Left ventricle myocardium inferior (tissue), 1 donor: ENCODE measurements around the gene OSM. TPM values are rescaled to one million over a fixed set of nuclear protein-coding genes. Genes with fewer than 3 reads are reported as not detected.
"Not testable (repeated sequence)": the region's sequence is repeated elsewhere in the genome, so short reads cannot be mapped to it uniquely, and the experiment has no call there.

ENCODE experiments used
- DNase-seq: peaks from one replicate; pipeline ENCODE4 v3.0.0-alpha.2; 2020
- H3K27ac ChIP-seq: fragments of 200-600 bp; replicated peaks from 2 replicates; pipeline ENCODE4 v1.8.0; 2021
- H3K27me3 ChIP-seq: fragments of 200-600 bp; 2 replicates; pipeline ENCODE4 v1.8.0; 2021; ENCODE audit warnings: low read depth
- H3K36me3 ChIP-seq: fragments of 200-600 bp; 2 replicates; pipeline ENCODE4 v1.8.0; 2021
- H3K4me1 ChIP-seq: fragments of 200-600 bp; 2 replicates; pipeline ENCODE4 v1.8.0; 2021
- H3K4me3 ChIP-seq: fragments of 200-600 bp; 2 replicates; pipeline ENCODE4 v1.8.0; 2021; ENCODE audit warnings: mild to moderate bottlenecking, moderate library complexity
- H3K9me3 ChIP-seq: fragments of 200-600 bp; replicated peaks from 2 replicates; pipeline ENCODE4 v1.8.0; 2021
- CTCF ChIP-seq: fragments of 200-600 bp; IDR thresholded peaks from 2 replicates; pipeline ENCODE4 v1.8.0; 2021; ENCODE audit warnings: antibody characterized with exemption, mild to moderate bottlenecking, borderline replicate concordance
- intact Hi-C: fragments of 100-400 bp; cut with micrococcal nuclease; formaldehyde crosslinking; loops from one replicate; pipeline ENCODE4 v1.11.0; 2022
- total RNA-seq: library from RNA; stranded (reverse); fragmentation: NEBNext Ultra II Directional; extraction: Animal tissue kit (Norgen Biotek cat#: 25700); gene quantifications from one replicate; pipeline ENCODE4 v1.2.1, GENCODE V29; 2021
- donor health status: DM: no; HTN: yes; CAD: no; lungs with severe emphysema.

OSM gene
- total RNA-seq, 1 donor from 2014 or later = not detected

GRCh38 chr22:30234786-30235470, 31.7 kb downstream of the OSM start:
- DNase-seq = no peak
- Histone ChIP-seq H3K27me3 (peaks cover 94% of the 10 kb centered on the region), H3K9me3 (no peaks in the 10 kb centered on the region), H3K4me1 (no peaks in the 10 kb centered on the region), H3K4me3 (no peak overlapping the region), H3K36me3 (no peaks in the 10 kb centered on the region), H3K27ac (no peak overlapping the region)
- TF ChIP-seq CTCF = no peak
- intact Hi-C loops = no loop called here

GRCh38 chr22:30234325-30234724, 32.3 kb downstream of the OSM start:
- H3K4me1 ChIP-seq, H3K36me3 ChIP-seq, H3K4me3 ChIP-seq, H3K27ac ChIP-seq, intact Hi-C loops, H3K9me3 ChIP-seq, DNase-seq: not testable (repeated sequence)
- H3K27me3 ChIP-seq = peaks cover 94% of the 10 kb centered on the region

DNA sequence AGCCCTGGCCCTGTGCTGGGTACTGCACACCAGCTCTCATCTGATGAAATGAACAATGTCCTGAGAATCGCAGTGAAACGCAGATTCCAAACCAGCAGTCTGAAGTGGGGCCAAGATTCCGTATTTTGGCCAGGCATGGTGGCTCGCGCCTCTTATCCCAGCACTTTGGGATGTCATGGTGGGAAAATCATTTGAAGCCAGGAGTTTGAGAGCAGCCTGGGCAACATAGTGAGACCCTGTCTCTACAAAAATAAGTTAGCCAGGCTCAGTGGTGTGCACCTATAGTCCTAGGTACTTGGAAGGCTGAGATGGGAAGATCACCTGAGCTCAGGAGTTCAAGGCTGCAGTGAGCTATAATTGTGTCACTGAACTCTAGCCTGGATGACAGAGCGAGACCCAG, 33.1 kb downstream of the OSM start:
- no peak for TF ChIP-seq CTCF
- intact Hi-C loops = no loop called here
- Histone ChIP-seq H3K27ac (no peak overlapping the region), H3K4me3 (no peak overlapping the region), H3K9me3 (no peaks in the 10 kb centered on the region), H3K4me1 (no peaks in the 10 kb centered on the region), H3K27me3 (peaks cover 94% of the 10 kb centered on the region), H3K36me3 (no peaks in the 10 kb centered on the region)
- no peak for DNase-seq

DNA sequence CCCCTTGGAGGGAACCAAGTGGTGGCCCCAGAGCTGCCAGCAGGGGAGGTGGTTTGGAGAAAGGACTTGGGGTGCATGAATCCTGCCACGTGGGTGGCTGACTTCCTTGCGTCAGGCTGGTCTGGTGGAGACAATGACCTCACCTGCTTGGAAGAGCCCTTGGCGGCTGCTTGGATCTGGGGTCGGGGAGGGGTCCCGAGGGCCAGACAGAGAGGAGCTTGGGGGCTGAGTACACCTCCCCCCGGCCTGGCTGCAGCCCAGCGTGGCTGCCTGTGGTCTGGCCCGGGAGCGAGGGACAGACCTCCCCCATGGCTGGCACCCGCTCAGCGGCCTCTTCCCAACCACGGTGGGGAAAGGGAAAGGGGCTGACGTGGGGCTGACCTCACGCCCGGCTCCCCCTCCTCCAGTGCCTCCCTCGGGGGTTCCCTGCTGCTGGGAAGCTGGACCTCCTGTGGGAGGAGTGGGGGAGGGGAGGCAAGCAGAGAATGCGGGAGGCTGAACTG, 33.9 kb downstream of the OSM start:
- intact Hi-C loops = no loop called here
- DNase-seq = no peak

DNA sequence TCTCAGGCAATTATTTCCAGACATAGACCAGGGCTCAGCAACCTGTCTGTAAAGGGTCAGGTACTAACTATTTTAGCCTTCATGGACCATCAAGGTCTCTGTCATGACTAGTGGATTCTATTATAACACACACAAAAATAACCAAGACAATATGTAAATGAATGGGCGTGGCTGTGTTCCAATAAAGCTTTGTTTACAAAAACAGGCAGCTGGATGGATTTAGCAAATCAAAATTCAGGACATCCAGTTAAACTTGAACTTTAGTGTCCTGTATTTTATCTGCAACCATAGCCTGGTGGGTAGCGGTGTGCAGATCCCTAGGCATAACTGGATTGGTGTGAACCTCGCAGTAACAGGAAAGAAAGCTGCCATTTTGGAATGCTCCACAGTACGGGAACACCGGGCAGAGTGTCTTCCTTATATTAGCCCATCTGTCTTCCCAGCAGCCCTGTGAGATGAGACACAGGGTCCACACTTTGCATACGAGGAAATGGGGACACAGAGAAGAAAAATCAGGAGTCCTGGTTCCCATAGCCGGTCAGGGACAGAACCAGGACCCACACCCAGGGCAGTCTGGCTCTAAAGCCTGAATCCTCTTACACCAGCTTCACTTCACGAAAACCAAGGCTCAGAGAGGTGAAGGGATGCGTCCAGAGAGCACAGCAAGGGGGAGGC, 35.7 kb downstream of the OSM start:
- intact Hi-C loops = no loop called here
- Histone ChIP-seq H3K9me3 (no peaks in the 10 kb centered on the region), H3K4me1 (no peaks in the 10 kb centered on the region), H3K27ac (no peak overlapping the region), H3K4me3 (no peak overlapping the region), H3K36me3 (no peaks in the 10 kb centered on the region), H3K27me3 (peaks cover 96% of the 10 kb centered on the region)
- no peak for TF ChIP-seq CTCF
- DNase-seq = no peak

More for the DNA sequence above, 33.9 kb downstream of the OSM start:
- no peaks in the 10 kb centered on the region for H3K4me1 ChIP-seq
- no peak overlapping the region for H3K27ac ChIP-seq
- no peaks in the 10 kb centered on the region for H3K9me3 ChIP-seq
- no peaks in the 10 kb centered on the region for H3K36me3 ChIP-seq
- peaks cover 96% of the 10 kb centered on the region for H3K27me3 ChIP-seq
- no peak for TF ChIP-seq CTCF
- no peak overlapping the region for H3K4me3 ChIP-seq

- DNase-seq = no peak
- Histone ChIP-seq H3K4me1 (no peaks in the 10 kb centered on the region), H3K9me3 (no peaks in the 10 kb centered on the region), H3K36me3 (no peaks in the 10 kb centered on the region), H3K4me3 (no peak overlapping the region), H3K27ac (no peak overlapping the region), H3K27me3 (peaks cover 96% of the 10 kb centered on the region)
- intact Hi-C loops = no loop called here
- no peak for TF ChIP-seq CTCF
These were observed 36.3 kb downstream of the OSM start for GRCh38 chr22:30230330-30230729.
